Measurements from ENCODE around the gene ELOVL6.

GRCh38 chr4:110157580-110157979 is 40.8 kb downstream of the ELOVL6 start:
- no peak for TF ChIP-seq EZH2 (IDR thresholded peaks at IDR 0.05; ENCODE audit: borderline replicate concordance, low read depth, low read length)
- no peak for TF ChIP-seq MYC (IDR thresholded peaks at IDR 0.05; ENCODE audit: low read depth, low read length)
- no peak for TF ChIP-seq MYC (CRISPR knock-in tag; IDR thresholded peaks at IDR 0.05; ENCODE audit: borderline replicate concordance, low read depth)
